ENCODE measurements around the gene CALB2. TPM values are rescaled to one million over a fixed set of nuclear protein-coding genes. Genes with fewer than 3 reads are reported as not detected.

The CALB2 gene
- polyA plus RNA-seq, 2 of the 4 experiments (the other 2 are of a cell fraction), result 3.7 to 6.4 TPM

GRCh38 chr16:71426069-71426879 lies 67.8 kb downstream of the CALB2 start:
- ATAC-seq, result peak; percentile 94 to 97
- H3K4me1 ChIP-seq, result peaks cover 5% of the 10 kb centered on the region; the same call in 1 of the 3 replicates
- peak overlapping the region; percentile 80 for H3K4me2 ChIP-seq
- FAIRE-seq, result peak; percentile 99
- peak overlapping the region; percentile 18 to 69; a peak in 2 of 6 replicates for H3K27ac ChIP-seq
- peak overlapping the region; percentile 50 for H3K4me3 ChIP-seq
- ChIA-PET CTCF (interaction anchor here (1.2 to 2.3 kb wide), 3 partner anchors 13 to 184 kb away, joined by 3 to 11 read pairs (median 6); no protein-coding TSS in a partner anchor), POLR2A (interaction anchor here (1.0 to 2.3 kb wide), 2 partner anchors 36 to 139 kb away, joined by 5 to 18 read pairs; partner anchors contain the start of gene ZNF23)
- DNase-seq (ENCODE audit: low read depth in 1 of 2, low spot score in 1 of 2), result peak; percentile 97 to 98
- WGBS (ENCODE audit: missing lambda C conversion rate), result 13% methylated on average over 18 of the region's 48 CpGs
- H3K9me3 ChIP-seq, result peaks cover 14% of the 10 kb centered on the region; the same call in 2 of the 3 replicates
- TF ChIP-seq HOXA7 (CRISPR knock-in tag; IDR thresholded peaks at IDR 0.05), result peak; percentile 78
- no peak for TF ChIP-seq ZSCAN20 (CRISPR knock-in tag; IDR thresholded peaks at IDR 0.05)
- TF ChIP-seq POLR2A (IDR thresholded peaks at IDR 0.05; ENCODE audit: low read length), result no peak
- peak; percentile 92 for TF ChIP-seq TFCP2L1 (CRISPR knock-in tag; IDR thresholded peaks at IDR 0.05)
- no peak for TF ChIP-seq HDAC2 (IDR thresholded peaks at IDR 0.05)
- TF ChIP-seq MAFK (IDR thresholded peaks at IDR 0.05; ENCODE audit: partially characterized antibody), result no peak
- no peak for TF ChIP-seq BCL3 (IDR thresholded peaks at IDR 0.05)
- TF ChIP-seq EHMT2 (IDR thresholded peaks at IDR 0.05; ENCODE audit: low read depth), result no peak
- no peak; the same call in 1 of the 2 replicates for TF ChIP-seq MYC (IDR thresholded peaks at IDR 0.05; ENCODE audit: borderline replicate concordance, low read length)
- no peak for TF ChIP-seq CHD2 (IDR thresholded peaks at IDR 0.05; ENCODE audit: low read length, partially characterized antibody)
- TF ChIP-seq, protein P1, sequence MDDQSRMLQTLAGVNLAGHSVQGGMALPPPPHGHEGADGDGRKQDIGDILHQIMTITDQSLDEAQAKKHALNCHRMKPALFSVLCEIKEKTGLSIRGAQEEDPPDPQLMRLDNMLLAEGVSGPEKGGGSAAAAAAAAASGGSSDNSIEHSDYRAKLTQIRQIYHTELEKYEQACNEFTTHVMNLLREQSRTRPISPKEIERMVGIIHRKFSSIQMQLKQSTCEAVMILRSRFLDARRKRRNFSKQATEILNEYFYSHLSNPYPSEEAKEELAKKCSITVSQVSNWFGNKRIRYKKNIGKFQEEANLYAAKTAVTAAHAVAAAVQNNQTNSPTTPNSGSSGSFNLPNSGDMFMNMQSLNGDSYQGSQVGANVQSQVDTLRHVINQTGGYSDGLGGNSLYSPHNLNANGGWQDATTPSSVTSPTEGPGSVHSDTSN (IDR thresholded peaks at IDR 0.05), result no peak
- no peak for TF ChIP-seq NPAS2 (CRISPR knock-in tag; IDR thresholded peaks at IDR 0.05; ENCODE audit: borderline replicate concordance)
- peak in 1 of 2 experiments; percentile 54; a peak in 2 of 4 replicates for TF ChIP-seq CEBPB (IDR thresholded peaks at IDR 0.05)
- no peak for TF ChIP-seq RAD21 (conservative IDR thresholded peaks at IDR 0.05 in 1 of 2, IDR thresholded peaks at IDR 0.05 in 1 of 2)
- no peak for TF ChIP-seq KDM5A (IDR thresholded peaks at IDR 0.05)
- TF ChIP-seq KDM1A (IDR thresholded peaks at IDR 0.05; ENCODE audit: low read depth), result no peak
- no peak for TF ChIP-seq USF2 (IDR thresholded peaks at IDR 0.05)
- 0 out of 2 replicates have a peak, but pooled peaks have one; percentile 27 for TF ChIP-seq EHF (CRISPR knock-in tag; IDR thresholded peaks at IDR 0.05)
- TF ChIP-seq, protein P2, sequence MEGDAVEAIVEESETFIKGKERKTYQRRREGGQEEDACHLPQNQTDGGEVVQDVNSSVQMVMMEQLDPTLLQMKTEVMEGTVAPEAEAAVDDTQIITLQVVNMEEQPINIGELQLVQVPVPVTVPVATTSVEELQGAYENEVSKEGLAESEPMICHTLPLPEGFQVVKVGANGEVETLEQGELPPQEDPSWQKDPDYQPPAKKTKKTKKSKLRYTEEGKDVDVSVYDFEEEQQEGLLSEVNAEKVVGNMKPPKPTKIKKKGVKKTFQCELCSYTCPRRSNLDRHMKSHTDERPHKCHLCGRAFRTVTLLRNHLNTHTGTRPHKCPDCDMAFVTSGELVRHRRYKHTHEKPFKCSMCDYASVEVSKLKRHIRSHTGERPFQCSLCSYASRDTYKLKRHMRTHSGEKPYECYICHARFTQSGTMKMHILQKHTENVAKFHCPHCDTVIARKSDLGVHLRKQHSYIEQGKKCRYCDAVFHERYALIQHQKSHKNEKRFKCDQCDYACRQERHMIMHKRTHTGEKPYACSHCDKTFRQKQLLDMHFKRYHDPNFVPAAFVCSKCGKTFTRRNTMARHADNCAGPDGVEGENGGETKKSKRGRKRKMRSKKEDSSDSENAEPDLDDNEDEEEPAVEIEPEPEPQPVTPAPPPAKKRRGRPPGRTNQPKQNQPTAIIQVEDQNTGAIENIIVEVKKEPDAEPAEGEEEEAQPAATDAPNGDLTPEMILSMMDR (IDR thresholded peaks at IDR 0.05), result no peak
- peak; percentile 5; the same call in 1 of the 2 replicates for TF ChIP-seq FOSL2 (IDR thresholded peaks at IDR 0.05)
- TF ChIP-seq FOSL2 (CRISPR knock-in tag; IDR thresholded peaks at IDR 0.05), result peak; percentile 56; the same call in 1 of the 2 replicates
- TF ChIP-seq ATOH8 (CRISPR knock-in tag; IDR thresholded peaks at IDR 0.05; ENCODE audit: low read depth), result no peak; the same call in 1 of the 2 replicates
- TF ChIP-seq ESRRA (IDR thresholded peaks at IDR 0.05; ENCODE audit: borderline replicate concordance, low read length), result peak; percentile 58; the same call in 1 of the 2 replicates
- peak; percentile 63 for TF ChIP-seq MAX (IDR thresholded peaks at IDR 0.05)
- peak; percentile 94 for TF ChIP-seq SREBF2 (IDR thresholded peaks at IDR 0.05)
- TF ChIP-seq GATA3 (IDR thresholded peaks at IDR 0.05; ENCODE audit: borderline replicate concordance), result no peak; the same call in 1 of the 2 replicates
- no peak for TF ChIP-seq RNF2 (IDR thresholded peaks at IDR 0.05; ENCODE audit: borderline replicate concordance, low read depth)
- no peak for TF ChIP-seq RCOR1 (IDR thresholded peaks at IDR 0.05; ENCODE audit: low read depth, low read length)
- TF ChIP-seq PHF8 (IDR thresholded peaks at IDR 0.05; ENCODE audit: borderline replicate concordance, low read depth), result no peak
- TF ChIP-seq, protein P3, sequence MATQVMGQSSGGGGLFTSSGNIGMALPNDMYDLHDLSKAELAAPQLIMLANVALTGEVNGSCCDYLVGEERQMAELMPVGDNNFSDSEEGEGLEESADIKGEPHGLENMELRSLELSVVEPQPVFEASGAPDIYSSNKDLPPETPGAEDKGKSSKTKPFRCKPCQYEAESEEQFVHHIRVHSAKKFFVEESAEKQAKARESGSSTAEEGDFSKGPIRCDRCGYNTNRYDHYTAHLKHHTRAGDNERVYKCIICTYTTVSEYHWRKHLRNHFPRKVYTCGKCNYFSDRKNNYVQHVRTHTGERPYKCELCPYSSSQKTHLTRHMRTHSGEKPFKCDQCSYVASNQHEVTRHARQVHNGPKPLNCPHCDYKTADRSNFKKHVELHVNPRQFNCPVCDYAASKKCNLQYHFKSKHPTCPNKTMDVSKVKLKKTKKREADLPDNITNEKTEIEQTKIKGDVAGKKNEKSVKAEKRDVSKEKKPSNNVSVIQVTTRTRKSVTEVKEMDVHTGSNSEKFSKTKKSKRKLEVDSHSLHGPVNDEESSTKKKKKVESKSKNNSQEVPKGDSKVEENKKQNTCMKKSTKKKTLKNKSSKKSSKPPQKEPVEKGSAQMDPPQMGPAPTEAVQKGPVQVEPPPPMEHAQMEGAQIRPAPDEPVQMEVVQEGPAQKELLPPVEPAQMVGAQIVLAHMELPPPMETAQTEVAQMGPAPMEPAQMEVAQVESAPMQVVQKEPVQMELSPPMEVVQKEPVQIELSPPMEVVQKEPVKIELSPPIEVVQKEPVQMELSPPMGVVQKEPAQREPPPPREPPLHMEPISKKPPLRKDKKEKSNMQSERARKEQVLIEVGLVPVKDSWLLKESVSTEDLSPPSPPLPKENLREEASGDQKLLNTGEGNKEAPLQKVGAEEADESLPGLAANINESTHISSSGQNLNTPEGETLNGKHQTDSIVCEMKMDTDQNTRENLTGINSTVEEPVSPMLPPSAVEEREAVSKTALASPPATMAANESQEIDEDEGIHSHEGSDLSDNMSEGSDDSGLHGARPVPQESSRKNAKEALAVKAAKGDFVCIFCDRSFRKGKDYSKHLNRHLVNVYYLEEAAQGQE (IDR thresholded peaks at IDR 0.05), result no peak
